ENCODE data around the gene RHNO1. TPM values are rescaled to one million over a fixed set of nuclear protein-coding genes. Genes with fewer than 3 reads are reported as not detected.

The RHNO1 gene
- total RNA-seq, 6 experiments from 2014 or later: 25.4 to 47.3 (median 39.7) TPM

DNA sequence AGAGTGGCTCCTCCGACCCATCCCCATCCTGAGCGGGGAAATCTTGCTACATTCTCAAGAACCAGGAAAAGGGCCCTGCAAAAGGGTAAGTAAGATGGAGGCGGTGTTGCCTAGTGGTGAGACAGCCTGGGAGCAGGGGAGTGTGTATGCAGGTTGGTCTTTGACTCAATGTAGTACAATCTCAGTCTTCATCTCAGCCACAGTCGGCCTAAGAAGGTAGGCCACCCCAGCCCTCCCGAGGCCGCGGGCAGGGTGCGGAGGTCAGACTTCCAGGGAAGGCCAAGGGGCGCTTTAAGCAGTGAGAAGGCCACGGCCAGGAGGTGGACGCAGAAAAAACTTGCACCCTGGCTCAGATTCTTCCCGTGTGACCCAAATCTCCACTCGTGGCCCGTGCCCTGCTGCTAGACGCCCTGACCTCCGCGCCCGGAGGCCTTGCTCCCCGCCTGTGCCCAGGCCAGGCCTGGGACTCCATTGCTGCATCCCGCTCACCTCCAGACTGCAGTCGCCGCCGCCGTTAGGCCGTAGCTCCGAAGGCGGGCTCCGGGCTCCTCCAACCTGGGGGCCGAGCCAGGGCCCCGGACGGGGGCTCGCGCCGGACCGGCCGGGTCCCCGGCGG lies 484 bp upstream of the RHNO1 start:
- Mint-ChIP-seq H3K4me3 (peak overlapping the region; percentile 97), H3K36me3 (ENCODE audit: low read depth) (peaks cover 5% of the 10 kb centered on the region; the same call in 1 of the 2 replicates), H3K27me3 (ENCODE audit: insufficient read depth) (peaks cover 4% of the 10 kb centered on the region; the same call in 1 of the 2 replicates), H3K9me3 (no peaks in the 10 kb centered on the region), H3K27ac (peak overlapping the region; percentile 81), H3K4me1 (ENCODE audit: low read depth) (peaks cover 19% of the 10 kb centered on the region)
- TF ChIP-seq, protein P1, sequence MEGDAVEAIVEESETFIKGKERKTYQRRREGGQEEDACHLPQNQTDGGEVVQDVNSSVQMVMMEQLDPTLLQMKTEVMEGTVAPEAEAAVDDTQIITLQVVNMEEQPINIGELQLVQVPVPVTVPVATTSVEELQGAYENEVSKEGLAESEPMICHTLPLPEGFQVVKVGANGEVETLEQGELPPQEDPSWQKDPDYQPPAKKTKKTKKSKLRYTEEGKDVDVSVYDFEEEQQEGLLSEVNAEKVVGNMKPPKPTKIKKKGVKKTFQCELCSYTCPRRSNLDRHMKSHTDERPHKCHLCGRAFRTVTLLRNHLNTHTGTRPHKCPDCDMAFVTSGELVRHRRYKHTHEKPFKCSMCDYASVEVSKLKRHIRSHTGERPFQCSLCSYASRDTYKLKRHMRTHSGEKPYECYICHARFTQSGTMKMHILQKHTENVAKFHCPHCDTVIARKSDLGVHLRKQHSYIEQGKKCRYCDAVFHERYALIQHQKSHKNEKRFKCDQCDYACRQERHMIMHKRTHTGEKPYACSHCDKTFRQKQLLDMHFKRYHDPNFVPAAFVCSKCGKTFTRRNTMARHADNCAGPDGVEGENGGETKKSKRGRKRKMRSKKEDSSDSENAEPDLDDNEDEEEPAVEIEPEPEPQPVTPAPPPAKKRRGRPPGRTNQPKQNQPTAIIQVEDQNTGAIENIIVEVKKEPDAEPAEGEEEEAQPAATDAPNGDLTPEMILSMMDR (IDR thresholded peaks at IDR 0.05): no peak
- DNase-seq: peak; percentile 13

DNA sequence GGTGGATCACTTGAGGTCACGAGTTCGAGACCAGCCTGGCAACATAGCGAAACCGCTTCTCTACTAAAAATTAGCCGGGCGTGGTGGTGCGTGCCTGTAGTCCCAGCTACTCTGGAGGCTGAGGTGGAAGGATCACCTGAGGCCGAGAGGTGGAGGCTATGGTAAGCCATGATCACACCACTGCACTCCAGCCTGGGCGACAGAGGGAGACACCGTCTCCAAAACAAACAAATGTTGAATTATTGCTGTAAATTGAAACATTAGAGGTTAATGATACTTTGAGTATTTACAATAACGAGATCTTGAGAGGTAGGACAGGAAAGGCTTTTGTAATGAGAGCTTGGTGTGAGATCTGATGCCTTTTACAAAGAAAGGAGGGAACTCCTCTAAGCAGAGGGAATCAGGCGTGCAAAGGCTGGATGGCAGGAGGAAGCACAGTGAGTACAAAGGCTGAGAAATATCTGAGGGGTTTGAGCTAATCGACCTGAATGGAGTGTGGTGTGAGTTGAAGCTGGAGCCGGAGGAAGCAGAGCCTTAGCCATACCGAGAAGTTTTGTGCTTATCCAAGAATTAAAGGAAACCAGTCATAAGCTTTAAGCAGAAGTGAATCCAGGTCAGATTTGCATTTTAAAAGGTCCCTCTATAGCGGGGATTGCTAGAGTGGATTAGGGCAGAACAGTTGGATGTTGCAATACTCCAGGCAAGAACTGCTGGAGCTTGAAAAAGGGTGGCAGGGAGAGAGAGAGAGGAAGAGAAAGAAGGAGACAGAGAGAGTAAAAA lies 1.1 kb downstream of the RHNO1 start:
- H3K36me3 Mint-ChIP-seq (ENCODE audit: low read depth): no peaks in the 10 kb centered on the region; the same call in 1 of the 2 replicates

DNA sequence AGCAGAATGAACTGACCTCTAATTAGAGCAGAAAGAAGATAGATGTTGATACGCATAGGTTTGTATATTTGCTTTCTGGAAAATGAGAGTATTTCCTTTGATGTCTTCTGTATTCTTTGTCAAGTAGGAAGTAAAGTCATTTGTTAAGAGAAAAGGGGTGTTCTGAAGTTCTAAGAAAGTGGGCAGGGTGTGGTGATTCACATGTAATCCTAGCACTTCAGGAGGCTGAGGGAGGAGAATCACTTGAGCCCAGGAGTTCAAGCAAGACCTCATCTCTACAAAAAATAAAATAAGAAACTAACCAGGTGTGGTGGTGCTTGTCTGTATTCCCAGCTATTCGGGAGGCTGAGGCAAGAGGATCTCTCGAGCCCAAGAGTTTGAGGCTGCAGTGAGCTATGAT lies 2.8 kb downstream of the RHNO1 start:
- Mint-ChIP-seq H3K27ac (no peak overlapping the region), H3K36me3 (ENCODE audit: low read depth) (peaks cover 4% of the 10 kb centered on the region; the same call in 1 of the 2 replicates), H3K4me1 (ENCODE audit: low read depth) (peaks cover 24% of the 10 kb centered on the region), H3K27me3 (ENCODE audit: insufficient read depth) (peaks cover 4% of the 10 kb centered on the region; the same call in 1 of the 2 replicates), H3K4me3 (no peak overlapping the region), H3K9me3 (no peaks in the 10 kb centered on the region)
- DNase-seq: no peak
- TF ChIP-seq, protein P1 (IDR thresholded peaks at IDR 0.05): no peak

More for the DNA sequence above, 1.1 kb downstream of the RHNO1 start:
- Mint-ChIP-seq H3K27me3 (ENCODE audit: insufficient read depth) (peaks cover 4% of the 10 kb centered on the region; the same call in 1 of the 2 replicates), H3K27ac (peak overlapping the region; percentile 98), H3K4me3 (peak overlapping the region; percentile 97), H3K9me3 (no peaks in the 10 kb centered on the region), H3K4me1 (ENCODE audit: low read depth) (peaks cover 19% of the 10 kb centered on the region)
- peak; percentile 15 for DNase-seq
- TF ChIP-seq, protein P1 (IDR thresholded peaks at IDR 0.05): peak; percentile 17; the same call in 1 of the 2 replicates

DNA sequence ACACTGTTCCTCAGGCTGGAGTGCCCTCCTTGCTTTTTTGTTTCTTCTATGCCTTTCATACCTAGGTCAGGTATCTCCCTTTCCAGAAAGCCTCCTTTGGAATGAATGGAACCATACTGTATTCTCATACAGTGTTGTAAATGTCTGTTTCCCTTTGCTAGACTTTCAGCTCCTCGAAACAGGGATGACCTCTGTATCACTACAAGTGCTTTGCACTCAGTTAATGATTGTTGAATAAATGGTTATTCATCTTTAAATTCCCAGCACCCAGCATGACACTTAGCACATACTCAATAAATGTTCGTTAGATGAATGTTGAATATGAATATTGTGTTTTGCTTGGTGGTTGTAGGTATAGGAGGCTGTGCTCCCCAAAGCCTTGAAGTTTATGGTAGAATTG lies 7.8 kb downstream of the RHNO1 start:
- peaks cover 9% of the 10 kb centered on the region for H3K4me1 Mint-ChIP-seq (ENCODE audit: low read depth)
- H3K9me3 Mint-ChIP-seq: no peaks in the 10 kb centered on the region
- no peak overlapping the region for H3K4me3 Mint-ChIP-seq
- TF ChIP-seq, protein P1 (IDR thresholded peaks at IDR 0.05): no peak
- no peaks in the 10 kb centered on the region for H3K27me3 Mint-ChIP-seq (ENCODE audit: insufficient read depth)
- DNase-seq: no peak
- H3K27ac Mint-ChIP-seq: peak overlapping the region; percentile 37; the same call in 1 of the 2 replicates
- peaks cover 17% of the 10 kb centered on the region; the same call in 1 of the 2 replicates for H3K36me3 Mint-ChIP-seq (ENCODE audit: low read depth)

DNA sequence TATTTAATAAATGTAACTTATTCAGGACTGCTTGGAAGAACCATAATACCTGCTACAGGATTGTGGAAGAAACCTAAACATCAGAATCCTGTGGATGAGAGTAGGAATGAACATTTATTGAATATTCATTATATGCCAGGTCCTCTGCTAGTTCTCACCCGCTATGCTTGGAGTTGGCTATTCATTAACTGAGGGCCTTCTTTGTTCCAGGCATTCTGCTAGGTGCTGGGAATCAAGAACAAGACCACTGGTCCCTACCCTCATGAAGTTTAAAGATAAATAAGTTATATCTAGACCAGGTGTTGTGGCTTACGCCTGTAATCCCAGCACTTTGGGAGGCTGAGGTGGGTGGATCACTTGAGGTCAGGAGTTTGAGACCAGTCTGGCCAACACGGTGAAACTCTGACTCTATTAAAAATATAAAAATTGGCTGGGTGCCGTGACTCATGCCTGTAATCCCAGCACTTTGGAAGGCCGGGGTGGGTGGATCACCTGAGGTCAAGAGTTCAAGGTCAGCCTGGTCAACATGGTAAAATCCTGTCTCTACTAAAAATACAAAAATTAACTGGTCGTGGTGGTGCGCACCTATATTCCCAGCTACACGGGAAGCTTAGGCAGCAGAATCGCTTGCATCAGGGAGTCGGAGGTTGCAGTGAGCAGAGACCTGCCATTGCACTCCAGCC lies 9.9 kb downstream of the RHNO1 start:
- H3K4me3 Mint-ChIP-seq: no peak overlapping the region
- H3K27me3 Mint-ChIP-seq (ENCODE audit: insufficient read depth): peaks cover 7% of the 10 kb centered on the region
- no peak for DNase-seq
- TF ChIP-seq, protein P1 (IDR thresholded peaks at IDR 0.05): no peak
- H3K27ac Mint-ChIP-seq: no peak overlapping the region
- no peaks in the 10 kb centered on the region for H3K9me3 Mint-ChIP-seq
- H3K4me1 Mint-ChIP-seq (ENCODE audit: low read depth): peaks cover 23% of the 10 kb centered on the region
- peaks cover 17% of the 10 kb centered on the region; the same call in 1 of the 2 replicates for H3K36me3 Mint-ChIP-seq (ENCODE audit: low read depth)

Measured in HFFc6 (cell line).